SU-DHL-6 (cell line): ENCODE measurements around the gene AMBP.

Experiments
- EZH2phosphoT487 ChIP-seq: fragments of 200-600 bp; sonication (generic), shearing (Covaris generic); conservative IDR thresholded peaks from 2 replicates; pipeline ENCODE4 v1.6.1; 2018; ENCODE audit warnings: mild to moderate bottlenecking, antibody characterized with exemption, low read length, moderate library complexity, mixed read lengths
- TF ChIP-seq, protein P1 (sequence below): fragments of 200-600 bp; sonication (generic); IDR thresholded peaks from one replicate; pipeline ENCODE4 v1.5.1; 2017; ENCODE audit warnings: antibody characterized with exemption, mild to moderate bottlenecking, low read length, moderate library complexity; ENCODE audit not compliant: insufficient read depth, poor library complexity, severe bottlenecking

DNA sequence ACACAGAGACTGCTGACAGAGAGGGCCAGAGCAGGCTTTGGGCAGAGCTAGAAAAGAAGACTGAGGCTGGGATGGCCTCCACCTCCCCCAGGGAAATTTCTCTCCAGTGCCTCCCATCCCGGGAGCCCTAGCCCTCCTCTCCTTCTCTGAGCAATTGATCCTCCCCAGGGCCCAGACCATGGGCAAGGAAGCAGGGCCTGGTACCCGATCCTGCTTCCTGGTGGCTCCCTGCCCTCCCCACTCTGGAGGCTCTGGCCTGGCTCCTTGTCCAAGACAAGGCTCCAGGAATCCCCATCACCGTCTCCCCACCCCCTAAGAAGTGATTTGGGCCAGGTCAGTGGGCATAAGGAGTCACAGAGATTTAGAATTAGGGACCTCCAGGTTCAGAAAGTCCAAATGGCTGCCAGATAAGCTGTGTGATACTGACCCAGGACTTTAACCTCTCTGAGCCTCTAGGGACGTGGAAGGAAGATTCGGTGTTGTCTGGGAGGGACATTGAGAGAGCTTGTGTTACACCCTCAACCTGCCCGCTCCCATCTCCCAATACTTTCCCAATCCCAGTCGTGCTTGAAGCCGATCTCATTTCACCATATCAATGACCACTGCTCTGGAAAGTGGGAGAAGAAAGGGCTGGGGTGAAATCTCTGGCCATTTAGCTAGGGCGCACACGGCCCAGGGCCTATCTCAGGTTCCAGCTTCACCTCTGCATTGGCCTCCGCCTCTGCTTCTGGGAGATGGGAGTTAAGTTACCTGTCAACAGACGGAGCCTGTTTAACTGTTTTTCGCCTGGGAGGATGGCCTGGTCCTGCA, 46.8 kb upstream of the AMBP start:
- TF ChIP-seq, protein P1, sequence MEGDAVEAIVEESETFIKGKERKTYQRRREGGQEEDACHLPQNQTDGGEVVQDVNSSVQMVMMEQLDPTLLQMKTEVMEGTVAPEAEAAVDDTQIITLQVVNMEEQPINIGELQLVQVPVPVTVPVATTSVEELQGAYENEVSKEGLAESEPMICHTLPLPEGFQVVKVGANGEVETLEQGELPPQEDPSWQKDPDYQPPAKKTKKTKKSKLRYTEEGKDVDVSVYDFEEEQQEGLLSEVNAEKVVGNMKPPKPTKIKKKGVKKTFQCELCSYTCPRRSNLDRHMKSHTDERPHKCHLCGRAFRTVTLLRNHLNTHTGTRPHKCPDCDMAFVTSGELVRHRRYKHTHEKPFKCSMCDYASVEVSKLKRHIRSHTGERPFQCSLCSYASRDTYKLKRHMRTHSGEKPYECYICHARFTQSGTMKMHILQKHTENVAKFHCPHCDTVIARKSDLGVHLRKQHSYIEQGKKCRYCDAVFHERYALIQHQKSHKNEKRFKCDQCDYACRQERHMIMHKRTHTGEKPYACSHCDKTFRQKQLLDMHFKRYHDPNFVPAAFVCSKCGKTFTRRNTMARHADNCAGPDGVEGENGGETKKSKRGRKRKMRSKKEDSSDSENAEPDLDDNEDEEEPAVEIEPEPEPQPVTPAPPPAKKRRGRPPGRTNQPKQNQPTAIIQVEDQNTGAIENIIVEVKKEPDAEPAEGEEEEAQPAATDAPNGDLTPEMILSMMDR, result no peak
- no peak for TF ChIP-seq EZH2phosphoT487
